GM11168 (cell line): ENCODE measurements around the gene RAPSN.

Experiments
- in situ Hi-C: fragments of 300-500 bp; cut with MboI; formaldehyde crosslinking; loops from one replicate; pipeline ENCODE4 v1.12.0; 2022; ENCODE audit warnings: low sequenced_read_pairs; ENCODE audit not compliant: unreplicated experiment

RAPSN gene

DNA sequence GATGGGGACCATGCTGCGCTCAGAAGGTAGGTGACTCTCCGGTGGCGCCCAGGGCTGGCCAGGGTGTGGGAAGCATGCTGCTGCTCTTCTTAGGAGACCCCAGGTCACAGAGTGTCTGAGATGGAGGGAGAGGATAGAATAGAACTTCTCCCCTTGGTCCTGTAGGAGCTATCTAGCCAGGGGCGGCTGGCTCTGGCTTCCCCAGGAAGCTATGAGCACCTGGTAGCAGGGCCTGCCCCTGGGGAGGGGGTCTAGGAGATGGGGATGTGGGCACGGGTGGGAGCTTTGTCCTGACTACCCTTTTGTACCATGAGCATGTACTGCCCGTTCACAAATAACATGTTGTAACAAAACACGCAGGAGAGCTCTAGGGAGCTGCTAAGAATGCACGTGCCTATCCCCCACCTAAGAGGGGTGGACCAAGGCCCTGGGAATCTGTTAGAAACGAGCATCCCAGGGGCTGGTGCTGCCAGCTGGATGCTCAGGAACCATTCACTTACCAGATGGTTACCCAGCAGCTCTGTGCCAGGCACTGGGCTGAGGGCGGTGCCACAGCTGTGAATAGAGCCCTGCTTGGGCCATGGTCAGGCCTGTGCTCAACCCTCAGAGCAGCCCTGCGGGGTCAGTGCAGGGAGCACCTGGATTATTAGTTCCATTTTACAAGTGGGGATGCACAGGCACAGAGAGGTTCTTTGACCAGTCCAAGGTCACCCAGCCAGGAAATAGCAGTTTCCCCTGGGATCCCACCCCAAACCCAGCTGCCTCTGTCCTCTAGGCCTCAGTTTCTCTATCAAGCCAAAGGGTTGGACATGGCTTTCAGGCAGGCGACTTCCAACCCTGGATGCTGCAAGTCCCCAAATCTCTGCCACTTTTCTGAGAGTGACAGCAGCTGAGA lies 38.3 kb downstream of the RAPSN start:
- in situ Hi-C loops = no loop called here

DNA sequence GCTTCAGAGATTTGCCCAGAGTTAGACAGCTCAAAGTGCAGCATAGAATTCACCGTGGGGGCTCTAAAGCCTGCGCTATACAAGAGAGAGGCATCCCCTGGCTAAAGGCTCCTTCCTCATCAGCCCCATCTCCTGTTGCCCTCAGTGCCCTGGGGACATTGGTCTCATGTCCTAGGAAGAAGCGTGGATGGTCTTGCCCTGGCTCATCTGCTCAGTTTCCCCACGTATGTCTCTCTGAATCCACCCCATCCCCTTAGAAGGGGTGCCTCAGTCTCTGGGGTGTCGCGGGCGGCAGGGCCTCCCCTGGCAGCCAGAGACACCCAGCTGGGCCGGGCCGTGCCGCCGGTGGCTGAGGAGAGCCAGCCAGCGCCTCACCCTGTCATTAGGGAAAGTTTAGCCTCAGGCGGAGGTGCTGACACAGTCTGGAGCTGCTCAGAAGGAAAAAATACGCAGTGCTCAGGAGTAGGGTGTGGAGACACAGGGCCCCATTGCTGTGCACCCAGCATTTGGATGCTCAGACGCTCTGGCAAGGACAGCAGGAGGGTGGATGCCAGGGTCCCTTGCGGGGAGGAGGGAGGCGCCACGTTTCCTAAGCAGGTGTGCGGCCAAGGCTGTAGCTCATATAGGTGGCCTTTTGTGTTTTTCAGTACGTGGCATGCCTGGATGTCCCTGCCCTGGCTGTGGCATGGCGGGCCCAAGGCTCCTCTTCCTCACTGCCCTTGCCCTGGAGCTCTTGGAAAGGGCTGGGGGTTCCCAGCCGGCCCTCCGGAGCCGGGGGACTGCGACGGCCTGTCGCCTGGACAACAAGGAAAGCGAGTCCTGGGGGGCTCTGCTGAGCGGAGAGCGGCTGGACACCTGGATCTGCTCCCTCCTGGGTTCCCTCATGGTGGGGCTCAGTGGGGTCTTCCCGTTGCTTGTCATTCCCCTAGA lies 39.2 kb downstream of the RAPSN start:
- in situ Hi-C loops = no loop called here

DNA sequence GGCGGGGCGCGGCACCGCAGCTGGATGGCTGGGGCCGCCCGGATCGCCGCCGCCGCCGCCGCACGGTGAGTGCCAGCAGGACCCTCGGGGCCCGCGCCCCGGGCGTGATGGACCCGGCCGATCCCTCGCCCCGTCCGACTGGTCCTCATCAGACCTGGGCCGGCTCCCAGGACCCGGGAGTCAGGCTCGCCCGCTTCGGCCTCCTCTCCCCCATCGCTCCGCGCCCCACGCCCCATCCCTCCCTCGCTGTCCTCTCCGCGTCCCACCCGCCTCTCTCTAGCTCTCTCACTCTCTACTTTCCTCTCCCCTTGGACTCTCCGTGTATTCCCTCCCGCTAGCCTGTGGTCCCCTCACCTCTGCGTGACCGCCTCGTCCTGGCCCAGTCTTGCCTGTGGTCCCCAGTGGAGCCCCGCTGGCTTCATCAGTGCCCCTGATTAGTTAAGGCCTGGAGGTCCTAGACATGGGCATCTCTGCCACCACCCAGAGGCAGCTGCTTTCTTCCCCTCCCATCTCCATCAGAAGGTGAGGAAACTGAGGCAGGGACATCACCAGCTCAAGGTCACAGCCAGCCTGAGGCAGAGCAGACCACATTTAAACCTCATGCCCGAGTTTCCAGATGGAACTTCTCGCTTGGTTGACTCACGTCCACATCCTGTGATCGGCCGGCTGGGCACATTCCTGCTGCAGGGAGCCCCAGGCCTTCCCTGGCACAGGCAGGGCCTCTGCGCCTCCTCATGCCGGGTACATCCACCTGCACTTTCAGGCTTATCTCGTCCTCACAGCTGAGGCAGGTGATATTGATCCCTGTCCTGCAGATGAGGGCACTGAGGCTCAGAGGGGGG lies 40.1 kb downstream of the RAPSN start:
- in situ Hi-C loops = no loop called here

DNA sequence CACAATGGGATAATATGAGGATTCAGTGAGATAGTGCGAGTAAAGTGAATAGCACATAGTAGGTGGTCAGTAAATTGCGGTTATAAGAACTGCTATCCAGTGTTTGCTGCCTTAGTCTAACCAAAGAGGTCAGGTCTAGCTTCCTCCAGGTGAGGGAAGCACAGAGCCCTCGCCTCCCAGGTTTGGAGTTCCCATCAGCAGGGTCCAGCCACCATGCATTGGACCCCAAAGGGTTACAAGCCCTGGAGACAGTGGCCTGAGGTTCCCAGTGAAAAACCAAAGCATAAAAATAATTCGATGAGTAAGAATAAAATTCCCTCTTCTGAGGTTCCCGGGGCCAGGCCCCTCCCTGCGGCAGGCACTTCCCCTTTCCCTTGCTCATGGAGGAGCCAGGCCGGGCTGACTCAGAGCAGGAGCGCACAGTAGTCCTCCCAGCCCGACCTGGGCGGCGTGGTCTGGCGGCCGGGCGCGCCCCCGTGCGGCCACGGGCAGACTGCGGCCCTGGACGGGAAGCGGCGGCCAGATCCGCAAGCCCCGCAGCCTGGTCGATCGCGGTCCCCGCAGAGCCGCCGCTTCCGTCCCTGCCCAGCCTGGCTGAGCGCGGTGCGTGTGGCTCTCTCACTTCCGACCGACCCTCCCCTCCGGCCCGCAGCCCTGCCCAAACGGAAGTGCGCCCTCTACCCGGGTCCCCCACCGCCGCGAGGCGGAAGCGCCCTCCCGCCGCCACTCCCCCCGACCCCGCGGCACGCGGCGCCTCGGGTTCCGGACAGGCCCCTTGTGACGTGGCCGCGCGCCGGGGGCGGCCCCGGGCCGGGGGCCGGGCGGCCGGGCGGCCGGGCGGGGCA lies 41.0 kb downstream of the RAPSN start, which contains the start of gene SLC39A13:
SLC39A13 (plus strand) TSS at position 845 of the 845 bp plus-strand sequence. CDS start 1,505 bp downstream, outside the sequence.
- in situ Hi-C loops = no loop called here

- in situ Hi-C loops = no loop called here
Measured at GRCh38 chr11:47406896-47407745, 41.8 kb downstream of the RAPSN start.

DNA sequence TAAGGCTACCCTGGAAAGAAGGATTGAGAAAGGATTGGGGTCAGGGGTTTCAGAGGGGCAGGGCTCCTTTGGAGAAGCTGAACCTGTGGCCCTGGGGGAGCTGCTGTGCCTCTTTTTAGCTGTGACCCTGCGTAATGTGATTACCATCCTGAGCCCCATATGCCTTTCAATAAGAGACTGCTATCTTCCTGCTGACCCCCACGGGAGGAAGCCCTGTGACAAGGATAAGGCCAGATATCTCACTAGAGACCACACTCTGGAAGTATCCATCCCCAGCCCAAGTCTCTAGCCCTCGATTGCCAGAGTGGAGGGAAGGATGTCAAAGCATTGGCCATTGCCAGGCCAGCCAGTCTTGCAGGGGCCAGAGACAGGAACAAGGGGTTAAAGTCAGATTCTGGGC lies 45.4 kb downstream of the RAPSN start:
- in situ Hi-C loops = no loop called here

DNA sequence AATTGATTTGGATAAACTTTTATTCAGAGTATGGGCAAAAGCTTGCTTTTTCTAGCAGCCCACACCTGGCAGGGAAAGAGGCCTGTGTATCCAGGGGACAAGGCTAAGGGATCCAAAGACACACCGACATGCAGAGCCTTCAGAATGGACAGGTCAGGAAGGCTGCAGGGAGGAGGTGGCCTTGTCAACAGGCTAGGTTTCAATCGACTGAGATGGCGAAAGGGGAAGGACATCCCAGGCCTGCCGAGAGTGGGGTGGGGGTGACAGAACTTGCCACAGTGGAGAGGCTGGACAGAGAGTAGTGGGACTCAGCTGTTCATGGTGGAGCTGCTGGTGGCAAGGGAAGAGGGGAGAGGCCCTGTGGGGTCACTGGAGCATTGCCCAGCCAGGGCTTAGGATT lies 45.8 kb downstream of the RAPSN start:
- in situ Hi-C loops = no loop called here

- in situ Hi-C loops = no loop called here
Measured at GRCh38 chr11:47400768-47401279, 48.1 kb downstream of the RAPSN start.

- in situ Hi-C loops = no loop called here
Measured at GRCh38 chr11:47399860-47400767, 48.8 kb downstream of the RAPSN start.

- in situ Hi-C loops = no loop called here
Measured at GRCh38 chr11:47398551-47398950, 50.4 kb downstream of the RAPSN start.

- in situ Hi-C loops = no loop called here
Measured at GRCh38 chr11:47398011-47398410, 50.9 kb downstream of the RAPSN start.

DNA sequence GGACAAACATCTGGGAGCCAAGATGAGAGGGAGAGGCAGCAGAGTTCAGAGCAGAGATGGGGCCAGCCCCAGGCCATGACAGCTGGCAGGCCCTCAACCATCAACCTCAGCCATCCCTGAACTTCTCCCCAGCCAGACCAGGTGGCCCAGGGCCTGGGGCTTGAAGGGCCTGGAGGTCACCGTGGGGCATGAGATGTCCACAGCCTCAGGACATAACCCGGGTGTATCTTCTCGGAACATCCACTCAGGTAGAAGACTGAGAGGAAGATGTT lies 53.0 kb downstream of the RAPSN start:
- in situ Hi-C loops = no loop called here

- in situ Hi-C loops = no loop called here
Measured at GRCh38 chr11:47395223-47396048, 53.5 kb downstream of the RAPSN start.

- in situ Hi-C loops = no loop called here
Measured at GRCh38 chr11:47394322-47395222, 54.4 kb downstream of the RAPSN start.

DNA sequence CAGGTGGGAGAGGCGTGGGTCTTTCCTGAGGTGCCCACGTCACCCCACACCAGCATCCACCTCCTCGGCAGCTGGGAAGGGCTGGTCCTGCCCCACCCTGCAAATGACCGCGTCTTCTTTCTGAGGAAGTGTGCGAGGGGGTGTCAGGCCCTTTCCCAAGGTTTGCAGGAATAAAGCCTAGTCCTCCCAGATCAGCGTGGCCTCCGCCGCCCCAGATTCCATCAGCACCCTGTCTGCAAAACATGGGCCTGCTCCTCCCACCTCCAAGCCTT lies 55.0 kb downstream of the RAPSN start:
- in situ Hi-C loops = no loop called here
